ENCODE measurements around the gene SDK2.
A peak's percentile ranks its signal among the peaks of the same experiment; 100 is the strongest.

Gene SDK2

GRCh38 chr17:73410586-73411312, 233.5 kb downstream of the SDK2 start:
- DNase-seq: no peak

- no peak for DNase-seq
These were observed 240.0 kb downstream of the SDK2 start for GRCh38 chr17:73404246-73404645.

GRCh38 chr17:73402466-73402865, 241.8 kb downstream of the SDK2 start:
- no peak for DNase-seq

DNA sequence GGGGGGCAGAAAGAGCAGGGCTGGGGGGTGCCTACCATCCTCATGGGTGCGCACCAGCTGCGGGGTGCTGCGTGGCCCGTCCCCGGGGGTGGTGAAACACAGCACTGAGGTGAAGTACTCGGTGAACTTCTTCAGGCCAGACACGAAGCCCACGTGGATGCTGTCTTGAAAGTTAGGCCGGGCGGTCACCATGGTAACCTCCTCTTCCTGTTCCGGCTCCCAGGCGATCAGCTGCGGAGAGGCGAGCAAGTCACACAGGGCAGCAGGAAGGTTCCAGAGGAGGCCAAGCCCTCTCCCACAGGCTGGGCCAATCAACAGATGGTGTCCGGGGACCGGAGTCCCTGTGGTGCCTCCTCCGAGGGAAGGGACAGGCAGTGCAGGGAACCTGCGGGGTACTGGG, 242.3 kb downstream of the SDK2 start:
- DNase-seq: no peak

GRCh38 chr17:73400915-73401545, 243.2 kb downstream of the SDK2 start:
- DNase-seq: no peak

DNA sequence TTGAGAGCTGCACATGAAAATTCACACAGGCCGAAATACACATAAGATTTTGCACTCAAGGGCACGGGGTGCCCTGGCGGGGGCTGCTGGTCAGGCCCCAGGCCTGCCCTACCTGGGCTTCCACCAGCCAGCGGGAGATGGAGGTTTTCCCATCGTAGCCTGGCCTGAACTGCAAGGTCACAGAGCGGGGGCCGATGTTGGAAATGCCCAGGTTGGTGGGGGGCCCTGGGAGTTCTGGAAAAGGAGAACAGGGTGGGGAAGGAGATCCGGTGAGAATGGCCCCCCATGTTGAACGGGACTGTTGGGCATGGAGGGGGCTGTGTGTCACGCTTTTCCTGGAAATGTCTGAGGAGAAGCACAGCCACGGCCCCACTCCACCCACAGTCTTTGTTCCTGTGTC, 245.2 kb downstream of the SDK2 start:
- DNase-seq: no peak

DNA sequence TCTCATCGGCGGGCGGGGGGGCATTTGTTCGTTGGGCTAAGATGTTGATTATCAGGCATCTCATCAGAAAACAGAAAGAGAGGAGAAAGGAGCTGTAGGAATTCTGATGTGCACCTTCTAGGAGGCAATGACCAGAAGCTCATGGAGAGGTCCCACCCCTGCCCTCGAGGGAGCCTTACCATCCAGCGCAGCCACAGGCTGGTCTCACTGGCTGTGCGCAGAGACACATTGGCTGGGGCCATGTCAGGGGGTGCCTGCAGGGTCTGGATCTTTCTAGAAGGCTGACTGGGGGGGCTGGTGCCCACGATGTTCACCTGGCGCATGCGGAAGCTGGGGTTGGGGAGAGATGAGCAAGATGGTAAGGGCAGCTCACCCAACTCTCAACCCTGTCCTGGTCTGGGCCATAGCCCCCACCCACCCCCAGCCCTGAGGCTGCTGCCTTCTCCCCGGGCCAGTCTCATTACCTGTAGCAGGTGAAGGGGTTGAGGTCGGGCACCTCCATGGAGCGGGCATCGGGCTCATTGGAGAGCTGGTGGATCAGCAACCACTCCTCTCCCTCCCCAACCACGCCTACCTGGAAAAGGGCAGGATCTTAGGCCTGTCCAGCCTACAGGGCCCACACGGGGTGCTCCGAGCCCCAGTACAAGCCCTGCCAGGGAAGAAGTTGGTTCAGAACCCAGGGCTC, 246.2 kb downstream of the SDK2 start:
- no peak for DNase-seq

DNA sequence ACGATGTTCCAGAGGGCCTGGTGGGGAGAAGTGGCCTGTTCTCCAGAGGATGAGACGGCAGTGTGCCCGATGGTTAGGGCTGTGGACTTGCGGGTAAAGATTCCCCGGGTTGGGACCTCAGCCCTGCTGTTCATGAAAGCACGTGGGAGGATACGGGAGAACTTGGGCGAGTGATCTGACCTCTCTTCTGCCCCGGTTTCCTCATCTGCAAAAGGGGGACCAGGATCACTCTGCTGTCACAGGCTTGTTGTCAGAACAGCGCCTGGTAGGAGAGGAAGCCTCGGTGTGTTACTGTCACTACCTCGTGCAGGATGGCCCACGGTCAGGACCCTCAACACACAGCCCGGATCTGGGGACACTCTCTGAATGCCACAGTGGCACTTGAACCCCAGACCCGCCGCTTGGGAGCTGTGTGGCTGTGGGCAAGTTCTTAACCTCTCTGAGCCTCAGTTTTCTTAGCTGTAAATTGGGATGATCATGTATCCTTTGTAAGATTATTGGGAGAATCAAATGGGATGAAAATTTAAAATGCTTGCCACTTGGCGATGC, 246.9 kb downstream of the SDK2 start:
- DNase-seq: no peak

- DNase-seq: no peak
These were observed 247.6 kb downstream of the SDK2 start for GRCh38 chr17:73396431-73397277.

DNA sequence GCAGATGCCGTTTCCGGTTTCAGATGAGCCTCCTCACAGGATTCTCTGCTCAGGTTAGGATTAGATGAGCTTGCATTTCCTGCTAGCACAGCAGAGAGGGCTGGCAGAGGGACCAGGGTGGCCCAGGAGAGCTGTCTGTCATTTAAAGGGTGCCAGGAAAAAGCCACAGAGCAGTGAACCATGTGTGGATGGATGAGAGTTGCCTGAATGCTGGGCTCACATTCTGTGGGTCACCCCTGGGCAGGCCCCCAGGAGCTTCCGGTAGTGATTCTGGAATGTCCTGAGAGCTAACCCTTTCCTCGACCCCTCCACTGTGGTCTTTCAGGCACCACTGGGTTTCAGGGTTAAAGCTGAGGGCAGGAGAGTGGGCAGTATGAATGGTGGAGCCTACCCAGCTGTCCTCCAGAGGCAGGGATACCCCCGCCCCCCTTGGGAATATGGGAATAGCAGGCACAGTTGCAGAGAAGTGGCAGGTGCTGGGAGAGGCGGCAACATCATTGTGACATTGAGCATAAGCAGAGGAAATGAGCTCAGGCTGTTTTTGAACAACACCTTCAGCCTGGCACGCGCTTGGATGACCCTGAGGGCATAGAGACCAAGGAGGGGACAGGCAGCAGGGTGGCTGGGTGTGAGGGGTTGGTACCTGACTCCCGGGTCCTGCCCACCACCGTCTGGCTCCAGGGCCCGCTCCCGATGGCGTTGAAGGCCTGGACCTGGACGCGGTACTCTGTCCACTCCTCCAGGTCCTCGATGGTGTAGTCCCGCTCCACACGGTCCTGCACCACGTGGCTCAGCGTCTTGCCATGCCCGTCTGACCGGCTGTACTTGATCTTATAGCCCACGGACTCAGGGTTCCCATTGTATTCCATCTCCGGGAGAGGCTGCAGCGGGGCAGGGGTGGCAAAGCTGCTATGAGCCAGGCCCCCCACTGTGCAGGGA, 249.5 kb downstream of the SDK2 start:
- peak; percentile 48 for DNase-seq

- no peak for DNase-seq
These were observed 250.3 kb downstream of the SDK2 start for GRCh38 chr17:73393962-73394361.

DNA sequence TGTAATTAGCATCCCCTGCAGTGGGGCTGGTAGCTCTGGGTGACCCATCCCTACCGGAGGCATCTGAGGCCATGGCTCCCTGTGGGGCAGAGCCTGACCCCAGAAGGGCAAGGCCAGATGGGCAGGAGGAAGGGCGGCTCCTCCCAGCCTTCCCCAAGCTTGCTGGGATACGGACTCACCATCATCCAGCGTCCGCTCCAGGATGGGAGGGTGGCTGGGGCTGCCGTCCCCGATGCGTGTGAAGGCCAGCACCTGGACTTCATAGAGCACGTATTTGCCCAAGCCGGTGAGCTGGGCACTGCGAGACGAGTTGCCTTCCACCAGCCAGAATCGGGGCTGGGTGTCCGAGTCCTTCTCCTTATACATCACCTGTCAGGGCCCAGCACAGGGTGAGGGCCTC, 250.9 kb downstream of the SDK2 start:
- DNase-seq: no peak

- DNase-seq: no peak
These were observed 252.6 kb downstream of the SDK2 start for GRCh38 chr17:73391331-73392265.

DNA sequence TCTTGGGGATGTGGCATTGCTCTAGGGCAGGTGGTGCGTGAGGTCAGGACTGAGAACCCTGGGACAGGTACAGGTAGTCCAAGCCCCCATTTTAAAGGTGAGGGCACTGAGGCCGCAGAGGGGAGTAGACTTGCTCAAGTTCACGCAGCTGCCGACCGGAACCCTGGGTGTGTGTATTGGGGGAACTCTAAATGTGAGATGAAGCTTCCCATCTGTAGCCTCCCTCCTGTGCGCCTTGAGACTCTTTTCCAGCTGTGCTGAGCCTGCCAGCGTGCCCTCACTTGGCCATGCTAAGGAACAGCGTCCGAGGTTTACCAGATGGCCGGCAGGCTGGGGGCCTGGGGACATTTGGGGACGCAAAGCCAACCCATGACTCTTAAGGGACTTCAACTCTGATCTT, 253.4 kb downstream of the SDK2 start:
- no peak for DNase-seq

DNA sequence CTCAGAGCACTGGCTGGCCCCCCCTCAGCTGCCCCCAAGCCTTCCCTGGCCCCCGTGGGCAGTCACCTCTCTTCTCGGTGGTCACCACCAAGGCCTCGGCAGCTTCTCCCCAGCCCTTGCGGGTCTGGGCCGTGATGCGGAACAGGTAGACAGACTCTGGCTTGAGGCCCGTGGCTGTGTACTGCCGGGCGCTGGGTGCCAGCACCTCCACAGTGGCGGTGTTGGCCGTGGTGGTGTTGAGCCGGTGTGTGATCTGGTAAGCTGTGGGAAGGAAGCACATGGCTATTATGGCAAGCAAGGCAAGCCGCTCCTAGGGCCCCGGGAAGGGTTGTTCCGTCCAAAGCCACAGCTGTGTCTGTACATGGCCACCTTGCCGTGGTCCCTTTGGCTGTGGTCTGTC, 254.0 kb downstream of the SDK2 start:
- DNase-seq: no peak

DNA sequence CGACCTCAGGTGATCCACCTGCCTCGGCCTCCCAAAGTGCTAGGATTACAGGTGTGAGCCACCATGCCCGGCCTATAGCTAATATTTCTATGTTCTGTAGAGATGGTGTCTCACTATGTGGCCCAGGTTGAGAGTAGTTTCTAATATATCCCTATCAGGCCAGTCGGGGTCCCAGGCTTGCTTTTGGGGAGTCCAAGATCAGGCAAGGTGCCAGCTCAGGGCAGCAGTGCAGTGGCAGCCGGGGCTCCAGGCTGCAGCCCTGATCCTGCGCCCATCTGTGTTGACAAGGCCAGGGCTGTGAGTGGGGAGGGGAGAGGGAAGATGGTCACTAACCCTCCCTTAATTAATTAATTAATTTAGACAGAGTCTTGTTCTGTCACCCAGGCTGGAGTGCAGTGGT, 254.8 kb downstream of the SDK2 start:
- DNase-seq: no peak

DNA sequence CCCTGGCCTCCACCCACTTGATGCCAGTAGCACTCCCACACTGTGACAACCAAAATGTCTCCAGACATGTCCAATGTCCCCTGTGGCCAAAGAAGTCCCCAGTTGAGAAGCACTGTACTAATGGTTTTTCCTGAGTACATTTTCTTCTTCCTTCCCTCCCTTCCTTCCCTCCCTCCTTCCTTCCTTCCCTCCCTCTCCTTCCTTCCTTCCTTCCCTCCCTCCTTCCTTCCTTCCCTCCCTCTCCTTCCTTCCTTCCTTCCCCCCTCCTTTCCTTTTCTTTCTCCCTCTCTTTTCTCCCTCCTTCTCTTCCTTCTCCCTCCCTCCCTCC, 255.7 kb downstream of the SDK2 start:
- DNase-seq: no peak

GRCh38 chr17:73387746-73388577, 256.3 kb downstream of the SDK2 start:
- no peak for DNase-seq

- no peak for DNase-seq
These were observed 257.7 kb downstream of the SDK2 start for GRCh38 chr17:73386561-73386960.

- DNase-seq: no peak
These were observed 259.3 kb downstream of the SDK2 start for GRCh38 chr17:73384926-73385325.
